ENCODE results near the gene SEBOX.

GRCh38 chr17:28372203-28372944 lies 7.4 kb upstream of the SEBOX start:
- TF ChIP-seq POLR2A (IDR thresholded peaks at IDR 0.05; ENCODE audit: low read length) (no peak), GATA1 (IDR thresholded peaks at IDR 0.05; ENCODE audit: low read depth, low read length) (no peak)
